GM21528 (cell line): Measurements from ENCODE around the gene MARCHF6.
A peak's percentile ranks its signal among the peaks of the same experiment; 100 is the strongest.
"Not testable (repeated sequence)": the region's sequence is repeated elsewhere in the genome, so short reads cannot be mapped to it uniquely, and the experiment has no call there.

Experiments used
- ATAC-seq: cut with Tn5 transposase; IDR thresholded peaks from one replicate; pipeline ENCODE4 v1.9.1; 2021; ENCODE audit warnings: mild to moderate bottlenecking, moderate library complexity; ENCODE audit not compliant: unreplicated experiment, low FRiP score

The MARCHF6 gene

DNA sequence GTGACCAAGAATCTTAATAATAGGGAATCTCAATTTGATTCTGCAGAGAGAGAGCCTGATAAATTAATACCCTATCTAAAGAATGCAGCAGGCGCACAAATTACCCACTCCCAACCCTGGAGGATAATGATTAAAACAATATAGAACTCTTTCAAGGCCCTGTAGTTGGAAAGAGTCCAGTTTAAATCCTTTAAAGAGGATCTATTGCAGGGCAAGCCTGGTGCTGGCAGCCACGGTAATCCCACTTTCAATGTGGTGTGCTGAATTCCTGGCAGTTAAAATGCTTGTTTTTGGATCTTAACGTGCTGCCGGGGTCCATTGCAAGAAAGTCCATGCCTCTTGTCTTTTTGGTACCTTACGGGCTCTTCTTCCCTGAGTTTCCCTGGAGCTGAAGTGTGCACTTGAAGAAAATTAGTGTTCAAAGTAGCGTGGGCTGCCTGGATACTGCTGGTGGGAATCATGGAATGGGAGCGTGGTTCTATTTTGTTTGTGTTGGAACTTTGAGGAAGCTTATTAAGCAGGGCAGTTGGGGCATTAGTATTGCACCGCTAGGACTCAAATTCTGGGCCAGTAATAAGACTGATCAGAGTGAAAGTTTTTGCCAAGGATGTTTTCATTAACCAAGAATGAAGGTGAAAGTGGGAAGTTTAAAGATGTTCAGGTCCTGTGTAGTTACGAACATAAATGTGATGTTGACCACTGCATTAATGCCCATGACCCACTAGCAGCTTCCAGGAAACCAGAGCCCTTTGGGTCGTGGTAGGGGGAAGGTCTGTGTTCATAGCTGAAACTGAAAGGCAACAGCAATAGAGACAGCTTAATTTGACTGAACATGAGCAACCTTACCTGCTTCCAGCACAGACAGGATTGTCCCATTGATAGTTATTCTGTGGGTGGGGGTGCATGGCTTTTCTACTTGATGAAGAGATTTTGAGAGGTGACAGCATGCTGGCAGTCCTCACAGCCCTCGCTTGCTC, 20.8 kb downstream of the MARCHF6 start:
- no peak for ATAC-seq

- not testable (repeated sequence) for ATAC-seq
Observed at GRCh38 chr5:10375146-10375545, 21.7 kb downstream of the MARCHF6 start.

DNA sequence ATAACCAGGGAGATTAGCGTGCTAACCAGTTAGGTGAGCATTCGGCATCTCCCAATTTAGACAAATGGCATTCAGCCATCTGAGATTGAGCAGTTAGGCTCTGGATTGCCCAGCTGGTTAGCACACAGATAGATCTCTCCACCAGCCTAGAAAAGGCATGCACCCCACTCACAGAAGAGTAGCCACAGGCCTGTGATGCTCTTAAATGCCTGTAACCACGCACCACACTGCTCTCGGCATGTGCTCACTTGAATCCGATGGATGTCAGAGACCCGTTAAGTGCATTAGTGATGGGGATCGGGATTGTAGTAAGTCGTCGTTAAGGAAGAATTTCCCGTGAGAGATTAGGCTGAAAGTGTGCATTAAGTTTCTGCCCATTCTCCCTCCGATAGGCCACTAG, 23.0 kb downstream of the MARCHF6 start:
- ATAC-seq: no peak

DNA sequence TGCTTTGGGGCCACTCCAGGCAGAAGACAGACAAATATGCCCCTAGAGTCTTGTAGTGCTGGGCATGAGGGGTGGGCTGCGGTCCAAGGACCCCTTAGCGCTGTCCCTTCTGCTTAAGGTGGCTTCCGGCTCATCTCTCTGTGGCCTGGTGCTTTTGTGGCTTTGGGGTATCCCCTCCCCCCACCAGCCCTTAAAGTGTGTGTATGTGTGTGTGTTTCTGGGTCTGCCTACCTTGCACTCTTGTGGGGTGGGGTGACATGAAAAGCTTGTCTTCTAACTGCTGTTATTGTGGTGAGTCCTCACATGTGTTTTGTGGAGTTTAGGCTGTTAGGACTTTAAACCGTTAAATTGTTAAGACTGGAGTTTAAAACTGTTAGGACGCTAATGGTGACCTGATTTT, 23.6 kb downstream of the MARCHF6 start:
- no peak for ATAC-seq

- no peak for ATAC-seq
Observed at GRCh38 chr5:10381803-10382202, 28.3 kb downstream of the MARCHF6 start.

DNA sequence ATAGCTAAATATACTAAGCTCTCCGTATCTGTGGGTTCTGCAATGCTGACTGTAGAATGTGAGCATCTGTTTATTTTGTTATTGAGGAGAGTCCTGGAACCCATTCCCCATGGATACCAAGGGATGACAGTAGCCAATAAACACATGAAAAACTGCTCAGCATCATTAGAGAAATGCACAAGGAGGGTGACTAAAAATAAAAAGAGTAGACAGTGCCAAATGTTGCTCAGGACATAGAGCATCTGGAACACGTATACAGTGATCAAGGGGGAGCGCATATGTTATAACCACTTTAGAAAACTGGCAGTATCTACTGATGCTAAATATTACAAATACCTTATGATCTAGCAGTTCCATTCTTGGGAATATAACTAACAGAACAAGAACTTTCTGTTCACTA, 31.0 kb downstream of the MARCHF6 start:
- ATAC-seq: no peak

DNA sequence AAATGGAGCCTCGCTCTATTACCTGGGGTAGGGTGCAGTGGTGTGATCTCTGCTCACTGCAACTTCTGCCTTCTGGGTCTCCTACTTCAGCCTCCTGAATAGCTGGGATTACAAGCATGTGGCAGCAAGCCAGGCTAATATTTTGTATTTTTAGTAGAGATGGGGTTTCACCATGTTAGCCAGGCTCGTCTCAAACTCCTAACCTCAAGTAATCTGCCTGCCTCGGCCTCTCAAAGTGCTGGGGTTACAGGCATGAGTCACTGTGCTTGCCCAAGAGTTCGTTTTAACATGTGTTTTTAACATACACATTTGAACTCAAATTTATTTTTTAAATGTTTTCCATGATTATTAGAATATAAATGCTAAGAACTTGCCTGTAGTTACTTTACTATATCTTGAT, 34.2 kb downstream of the MARCHF6 start:
- ATAC-seq: no peak

DNA sequence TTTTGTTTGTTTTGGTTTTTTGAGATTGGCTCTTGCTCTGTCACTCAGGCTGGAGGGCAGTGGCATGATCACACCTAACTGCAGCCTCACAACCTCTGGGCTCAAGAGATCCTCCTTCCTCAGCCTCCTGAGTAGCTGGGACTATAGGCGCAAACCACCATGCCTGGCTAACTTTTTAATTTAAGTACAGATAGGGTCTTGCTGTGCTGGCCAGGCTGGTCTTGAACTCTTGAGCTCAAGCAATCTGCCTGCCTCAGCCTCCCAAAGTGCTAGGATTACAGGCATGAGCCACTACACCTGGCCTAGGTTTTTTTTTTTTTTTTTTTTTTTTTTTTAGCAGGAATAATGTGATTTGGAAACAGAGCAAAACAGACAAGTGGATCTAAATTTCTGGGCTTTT, 37.6 kb downstream of the MARCHF6 start:
- ATAC-seq: no peak

- ATAC-seq: not testable (repeated sequence)
Observed at GRCh38 chr5:10392567-10393328, 39.3 kb downstream of the MARCHF6 start.

- no peak for ATAC-seq
Observed at GRCh38 chr5:10393491-10393890, 40.0 kb downstream of the MARCHF6 start.

DNA sequence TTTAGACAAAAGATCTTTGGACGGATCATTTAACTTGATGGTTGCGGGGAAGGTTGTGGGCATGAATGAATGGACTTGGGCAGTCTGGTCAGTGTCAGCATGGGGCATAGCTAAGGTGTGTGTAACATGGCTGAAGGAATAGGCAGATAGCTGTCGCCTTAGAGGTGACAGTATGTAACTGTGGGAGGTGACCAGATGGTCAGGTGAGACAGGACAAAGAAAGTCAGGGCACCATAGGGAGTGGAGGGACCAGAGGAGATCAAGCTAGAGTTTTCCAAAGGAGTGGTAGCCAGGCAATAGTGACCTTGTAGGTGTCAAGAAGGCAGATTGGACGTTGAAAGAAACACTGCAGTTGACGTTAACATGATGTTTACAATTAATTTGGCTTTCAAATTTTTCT, 43.1 kb downstream of the MARCHF6 start:
- no peak for ATAC-seq

DNA sequence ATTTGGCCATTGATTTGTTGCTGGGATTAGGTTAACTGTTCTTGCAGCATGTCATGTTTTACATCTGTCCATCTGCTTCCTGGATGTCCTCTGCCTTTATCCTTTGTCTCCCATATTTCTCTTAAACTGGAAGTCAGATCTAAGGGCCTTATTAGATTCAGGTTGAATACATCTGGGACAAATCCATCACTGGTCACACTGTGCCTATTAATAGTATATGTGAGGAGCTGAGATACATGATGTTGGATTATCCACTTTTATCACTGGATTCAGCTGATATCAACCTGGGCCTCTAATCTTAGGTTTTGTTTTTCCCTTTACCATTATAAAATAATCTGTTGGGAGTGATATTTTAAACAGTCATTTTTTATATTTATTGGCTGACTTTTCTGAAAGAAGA, 46.3 kb downstream of the MARCHF6 start:
- ATAC-seq: no peak

DNA sequence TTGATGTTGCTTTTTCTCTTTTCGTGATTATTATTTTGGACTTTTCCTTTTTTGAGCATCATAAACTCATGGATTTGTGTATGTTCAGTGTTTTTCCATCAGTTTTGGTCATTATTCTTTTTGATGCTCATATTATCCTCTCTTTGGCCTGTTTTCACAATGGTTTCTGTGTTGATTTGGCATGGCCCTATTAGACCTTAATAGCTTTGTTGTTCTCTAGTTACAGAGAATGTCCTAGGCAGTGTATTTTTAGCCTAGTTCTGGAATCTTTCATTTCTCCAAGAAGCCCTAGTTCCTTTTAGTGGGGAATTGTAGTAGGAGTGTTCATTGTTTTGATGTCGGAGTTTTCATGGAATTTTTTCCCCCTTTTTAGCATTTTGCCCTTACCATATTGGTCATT, 46.9 kb downstream of the MARCHF6 start:
- no peak for ATAC-seq

GRCh38 chr5:10400831-10401230, 47.3 kb downstream of the MARCHF6 start:
- ATAC-seq: no peak

GRCh38 chr5:10401498-10401897, 48.0 kb downstream of the MARCHF6 start:
- peak; percentile 75 for ATAC-seq
